SH-SY5Y (cell line): ENCODE results near the gene BANK1.

ENCODE experiments used
- GATA2 ChIP-seq: IDR thresholded peaks from 2 replicates; pipeline ENCODE4 v1.6.1; 2011; ENCODE audit warnings: mild to moderate bottlenecking, low read depth, low read length
- GATA3 ChIP-seq: IDR thresholded peaks from 2 replicates; pipeline ENCODE4 v1.6.1; 2011; ENCODE audit warnings: low read depth, mild to moderate bottlenecking, low read length, moderate library complexity

DNA sequence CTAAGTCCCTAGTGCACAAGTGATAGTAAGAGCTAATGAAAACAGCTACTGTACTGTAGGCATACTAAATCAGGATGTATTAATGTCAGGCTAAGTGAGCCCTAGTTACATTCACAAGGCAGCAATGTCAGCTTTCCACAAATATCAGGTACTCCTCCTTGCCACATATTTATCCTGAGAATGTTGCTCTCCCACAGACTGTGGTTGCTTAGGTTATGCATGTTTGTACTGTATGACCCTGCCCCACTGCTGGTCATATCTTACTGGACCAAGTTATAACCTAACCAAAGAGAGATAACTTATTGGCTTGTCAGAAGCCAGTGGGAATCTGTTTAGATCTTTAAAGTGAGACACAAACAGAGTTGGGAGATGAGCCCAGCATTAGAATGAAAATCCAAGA is 313.7 kb downstream of the BANK1 start:
- TF ChIP-seq GATA3 (no peak), GATA2 (no peak)
